Thyroid gland (tissue), 4 donors: ENCODE measurements around the gene CANT1.

Source experiments
- CTCF ChIP-seq, 6 experiments: fragments of 200-600 bp in 3 of 6; fragments of 450-650 bp in 3 of 6; sonication (generic) in 3 of 6; IDR thresholded peaks; one replicate each; pipeline ENCODE4 v1.5.1; 2016 to 2019; ENCODE audit warnings: antibody characterized with exemption in 6 of 6, mild to moderate bottlenecking in 2 of 6, inconsistent platforms in 1 of 6, moderate library complexity in 1 of 6
- POLR2A ChIP-seq, 2 donors: fragments of 450-650 bp; IDR thresholded peaks; one replicate each; pipeline ENCODE4 v1.6.1; 2017; ENCODE audit warnings: antibody characterized with exemption in 2 of 2, mild to moderate bottlenecking in 2 of 2, moderate library complexity in 1 of 2

DNA sequence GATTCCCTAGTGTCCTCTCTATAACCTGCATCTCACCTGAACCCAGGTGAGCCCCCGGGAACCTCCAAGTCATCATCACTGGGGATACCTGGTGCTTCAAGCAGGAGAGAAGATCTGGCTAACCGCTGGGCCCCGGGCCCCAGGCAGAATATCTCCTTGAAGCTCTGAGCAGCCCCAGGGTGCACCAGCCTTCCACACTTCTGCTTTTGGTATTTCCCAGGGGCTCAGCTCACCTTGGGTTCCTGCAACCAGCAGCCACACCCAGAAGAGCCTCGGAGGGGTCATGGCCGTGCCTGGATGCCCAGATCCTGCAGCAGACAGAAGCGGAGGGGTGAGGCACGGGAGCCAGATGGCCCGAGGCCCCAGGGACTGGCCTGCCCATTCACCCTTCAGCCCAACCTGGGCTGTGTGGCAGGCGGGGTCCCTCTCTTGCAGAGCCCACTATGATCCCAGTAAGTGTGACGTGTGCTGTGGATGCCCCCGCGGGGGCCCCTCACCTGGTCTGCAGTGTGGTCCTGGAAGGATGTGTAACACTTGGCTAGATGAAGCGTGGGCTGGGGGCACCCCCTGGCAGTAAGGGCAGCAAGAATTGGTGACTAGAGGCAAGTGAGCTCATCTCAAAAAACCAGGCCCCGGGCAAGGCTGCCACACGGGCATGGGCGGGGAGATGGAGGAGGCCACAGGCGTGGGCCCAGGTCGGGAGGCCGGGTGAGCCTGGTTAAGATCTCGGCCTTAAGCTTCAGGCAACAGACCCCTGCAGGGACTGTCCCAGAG is 32.5 kb downstream of the CANT1 start:
- TF ChIP-seq POLR2A (IDR thresholded peaks at IDR 0.05) (no peak), CTCF (IDR thresholded peaks at IDR 0.05) (no peak)
